Measurements from ENCODE around the gene SULT4A1. TPM values are rescaled to one million over a fixed set of nuclear protein-coding genes. Genes with fewer than 3 reads are reported as not detected.

Gene SULT4A1
- total RNA-seq, 4 donors from 2014 or later: 0.25 to 0.46 TPM; not detected in 2

DNA sequence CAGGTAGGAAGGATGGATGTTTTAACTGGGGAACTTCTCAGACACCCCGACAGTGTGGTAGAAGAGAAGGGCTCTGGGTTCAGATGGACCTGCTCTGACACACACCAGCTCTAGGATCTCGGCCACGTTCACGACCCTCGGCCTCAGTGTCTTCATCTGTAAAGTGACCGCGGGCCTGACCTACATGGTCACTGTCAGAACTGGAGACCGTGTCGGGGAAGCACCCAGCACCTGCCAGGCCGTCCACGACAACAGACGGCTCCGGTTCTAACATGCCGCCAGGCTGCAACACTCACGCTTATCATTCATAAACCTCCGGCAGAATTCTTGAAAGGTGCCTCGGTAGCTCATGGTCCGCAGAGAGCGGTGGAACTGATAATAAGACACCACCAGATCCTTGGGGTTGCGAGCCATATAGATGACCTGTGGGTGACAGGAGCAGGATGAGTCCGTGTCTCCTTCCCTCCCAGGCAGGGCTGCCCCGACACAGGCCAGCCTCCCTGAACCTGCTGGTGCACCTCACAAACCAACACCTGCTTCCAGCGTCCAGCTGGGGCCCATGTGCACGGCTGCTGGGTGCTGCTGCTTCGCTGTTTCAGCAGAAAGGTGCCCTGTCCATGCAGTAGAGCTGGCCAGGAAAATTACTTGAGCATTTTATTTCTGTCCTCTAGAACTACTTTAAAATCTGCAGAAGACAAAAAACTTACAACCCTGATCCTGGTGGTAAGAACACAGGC, 23.6 kb downstream of the SULT4A1 start:
- TF ChIP-seq, protein P1, sequence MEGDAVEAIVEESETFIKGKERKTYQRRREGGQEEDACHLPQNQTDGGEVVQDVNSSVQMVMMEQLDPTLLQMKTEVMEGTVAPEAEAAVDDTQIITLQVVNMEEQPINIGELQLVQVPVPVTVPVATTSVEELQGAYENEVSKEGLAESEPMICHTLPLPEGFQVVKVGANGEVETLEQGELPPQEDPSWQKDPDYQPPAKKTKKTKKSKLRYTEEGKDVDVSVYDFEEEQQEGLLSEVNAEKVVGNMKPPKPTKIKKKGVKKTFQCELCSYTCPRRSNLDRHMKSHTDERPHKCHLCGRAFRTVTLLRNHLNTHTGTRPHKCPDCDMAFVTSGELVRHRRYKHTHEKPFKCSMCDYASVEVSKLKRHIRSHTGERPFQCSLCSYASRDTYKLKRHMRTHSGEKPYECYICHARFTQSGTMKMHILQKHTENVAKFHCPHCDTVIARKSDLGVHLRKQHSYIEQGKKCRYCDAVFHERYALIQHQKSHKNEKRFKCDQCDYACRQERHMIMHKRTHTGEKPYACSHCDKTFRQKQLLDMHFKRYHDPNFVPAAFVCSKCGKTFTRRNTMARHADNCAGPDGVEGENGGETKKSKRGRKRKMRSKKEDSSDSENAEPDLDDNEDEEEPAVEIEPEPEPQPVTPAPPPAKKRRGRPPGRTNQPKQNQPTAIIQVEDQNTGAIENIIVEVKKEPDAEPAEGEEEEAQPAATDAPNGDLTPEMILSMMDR (IDR thresholded peaks at IDR 0.05): no peak
- ATAC-seq (ENCODE audit: low FRiP score) (no peak), DNase-seq (ENCODE audit: low spot score) (no peak)

DNA sequence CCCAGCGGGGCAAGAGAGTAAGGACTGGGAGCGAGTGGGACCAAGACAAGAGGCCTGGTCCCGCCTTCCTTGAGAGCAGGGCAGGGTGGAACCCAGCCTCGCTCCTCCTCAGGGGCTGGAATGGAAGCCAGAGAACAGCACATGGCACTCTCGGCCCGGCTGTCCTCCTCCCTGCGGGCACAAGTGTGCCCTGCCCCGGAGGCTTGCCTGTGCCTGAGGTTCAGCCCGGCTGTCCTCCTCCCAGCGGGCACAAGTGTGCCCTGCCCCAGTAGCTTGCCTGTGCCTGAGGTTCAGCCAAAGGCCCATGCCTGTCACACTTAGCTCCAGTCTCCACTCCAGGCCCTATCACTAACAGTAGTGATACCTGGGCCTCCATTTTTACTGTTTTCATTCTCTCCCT, 24.2 kb downstream of the SULT4A1 start:
- ATAC-seq (ENCODE audit: low FRiP score) (no peak), DNase-seq (ENCODE audit: low spot score) (no peak)
- TF ChIP-seq, protein P1 (IDR thresholded peaks at IDR 0.05): no peak

- ATAC-seq (ENCODE audit: low FRiP score) (no peak), DNase-seq (ENCODE audit: low spot score) (no peak)
- TF ChIP-seq, protein P1 (IDR thresholded peaks at IDR 0.05): no peak
Observed at GRCh38 chr22:43837666-43838065, 24.6 kb downstream of the SULT4A1 start.

DNA sequence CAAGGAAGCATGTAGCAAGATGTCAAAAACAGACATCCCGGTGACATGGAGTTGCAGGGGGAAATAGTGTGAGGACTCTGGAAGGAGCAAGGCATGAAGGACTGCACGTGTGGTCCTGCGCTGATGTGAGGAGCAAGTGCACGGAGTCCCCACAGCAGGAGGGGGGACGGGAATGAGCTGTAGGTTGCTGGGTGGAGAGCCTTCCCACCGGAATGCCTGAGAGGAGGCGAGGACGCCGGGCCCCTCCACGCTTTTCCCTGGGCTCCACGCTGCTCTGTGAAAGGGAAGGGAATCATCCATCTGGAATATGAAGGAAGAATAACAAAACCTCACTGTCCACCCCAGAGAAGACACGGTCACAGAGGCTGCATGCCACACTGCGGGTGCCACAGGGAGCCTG, 26.6 kb downstream of the SULT4A1 start:
- DNase-seq (ENCODE audit: low spot score) (no peak), ATAC-seq (ENCODE audit: low FRiP score) (no peak)
- TF ChIP-seq, protein P1 (IDR thresholded peaks at IDR 0.05): no peak

GRCh38 chr22:43835166-43835565, 27.1 kb downstream of the SULT4A1 start:
- no peak for ATAC-seq (ENCODE audit: low FRiP score)
- TF ChIP-seq, protein P1 (IDR thresholded peaks at IDR 0.05): no peak
- no peak for DNase-seq (ENCODE audit: low spot score)

- TF ChIP-seq, protein P1 (IDR thresholded peaks at IDR 0.05): no peak
- ATAC-seq (ENCODE audit: low FRiP score): no peak
- DNase-seq (ENCODE audit: low spot score): no peak
Observed at GRCh38 chr22:43833286-43834240, 28.8 kb downstream of the SULT4A1 start.
